Effector memory CD8-positive, alpha-beta T cell (primary cell): ENCODE results near the gene MEA1.
A peak's percentile ranks its signal among the peaks of the same experiment; 100 is the strongest.

Experiments
- ATAC-seq: fragments of 150-1000 bp; cut with Tn5 transposase; replicated peaks from 2 replicates; pipeline ENCODE4 v1.10.0; 2021; ENCODE audit warnings: mild to moderate bottlenecking, moderate library complexity
- DNase-seq, 3 experiments: peaks; one replicate each; pipeline ENCODE4 v3.0.0; 2021
- H3K27ac Mint-ChIP-seq, 2 donors: one replicate each; pipeline ENCODE4 v1.8.0; 2022; ENCODE audit warnings: mild to moderate bottlenecking in 2 of 2, mixed read lengths in 2 of 2, moderate library complexity in 2 of 2
- H3K27me3 Mint-ChIP-seq, 2 donors: one replicate each; pipeline ENCODE4 v1.8.0; 2022; ENCODE audit warnings: mixed read lengths in 2 of 2
- H3K36me3 Mint-ChIP-seq: one replicate; pipeline ENCODE4 v1.8.0; 2022; ENCODE audit warnings: mild to moderate bottlenecking, moderate library complexity, mixed read lengths; ENCODE audit not compliant: insufficient read depth
- H3K4me1 Mint-ChIP-seq, 2 donors: one replicate each; pipeline ENCODE4 v1.8.0; 2022; ENCODE audit warnings: low read depth in 2 of 2, mixed read lengths in 2 of 2
- H3K4me3 Mint-ChIP-seq, 2 donors: one replicate each; pipeline ENCODE4 v1.8.0; 2022; ENCODE audit warnings: mild to moderate bottlenecking in 2 of 2, mixed read lengths in 2 of 2, moderate library complexity in 2 of 2
- H3K9me3 Mint-ChIP-seq, 2 donors: one replicate each; pipeline ENCODE4 v1.8.0; 2022; ENCODE audit warnings: mixed read lengths in 2 of 2
- total RNA-seq, 9 experiments: gene quantifications; one replicate each; lab custom pipeline; 2026; lab: John Stamatoyannopoulos, UW

MEA1 gene
- 16.5 to 51.8 (median 30.7) reads per million in 9 experiments for total RNA-seq

DNA sequence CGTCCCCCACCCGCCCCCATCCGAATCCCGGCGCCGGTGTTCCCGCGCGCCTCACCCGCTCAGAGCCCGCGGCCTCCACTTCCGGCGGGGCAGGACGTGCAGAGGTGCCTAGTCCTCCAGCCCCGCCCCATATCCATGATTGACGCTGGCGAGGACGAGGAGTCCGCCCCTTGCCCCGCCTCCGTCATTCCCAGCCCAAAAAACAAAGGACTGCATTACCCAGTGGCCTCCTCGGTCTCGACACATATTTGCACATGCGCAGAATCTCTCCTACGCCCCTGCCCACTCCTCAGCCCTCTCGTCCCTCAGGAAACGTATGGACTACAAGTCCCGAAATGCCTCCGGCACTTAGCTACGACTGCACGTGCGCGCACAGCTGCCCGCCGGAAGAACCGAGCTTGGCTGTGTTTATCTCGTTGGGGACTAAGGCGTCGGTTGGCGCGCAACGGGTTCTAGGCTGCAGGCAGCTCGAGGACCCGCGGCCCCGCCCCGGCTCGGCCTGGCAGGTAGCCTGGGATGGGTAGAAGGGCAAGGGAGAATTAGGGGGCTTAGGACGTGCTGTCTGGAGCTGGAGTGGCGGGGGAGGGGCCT, at the start of gene MEA1, which contains the start of gene KLHDC3:
TSS of gene MEA1 (minus strand) at position 104 of the 591 bp plus-strand sequence. CDS start 133 bp downstream, outside the sequence.
TSS of gene KLHDC3 (plus strand) at position 407 of the 591 bp plus-strand sequence. CDS start 2,944 bp downstream, outside the sequence.
- peaks cover 42 to 55% of the 10 kb centered on the region in 2 donors for H3K4me1 Mint-ChIP-seq
- peak within 1 kb of the TSS; percentile 94 to 97 for H3K27ac Mint-ChIP-seq
- H3K9me3 Mint-ChIP-seq = no peaks in the 10 kb centered on the region
- peak; percentile 96 to 97 (median 97) for DNase-seq
- ATAC-seq = peak; percentile 92
- no peaks in the 10 kb centered on the region for H3K27me3 Mint-ChIP-seq
- peaks cover 27% of the 10 kb centered on the region for H3K36me3 Mint-ChIP-seq
- peak within 1 kb of the TSS; percentile 90 to 95 for H3K4me3 Mint-ChIP-seq

DNA sequence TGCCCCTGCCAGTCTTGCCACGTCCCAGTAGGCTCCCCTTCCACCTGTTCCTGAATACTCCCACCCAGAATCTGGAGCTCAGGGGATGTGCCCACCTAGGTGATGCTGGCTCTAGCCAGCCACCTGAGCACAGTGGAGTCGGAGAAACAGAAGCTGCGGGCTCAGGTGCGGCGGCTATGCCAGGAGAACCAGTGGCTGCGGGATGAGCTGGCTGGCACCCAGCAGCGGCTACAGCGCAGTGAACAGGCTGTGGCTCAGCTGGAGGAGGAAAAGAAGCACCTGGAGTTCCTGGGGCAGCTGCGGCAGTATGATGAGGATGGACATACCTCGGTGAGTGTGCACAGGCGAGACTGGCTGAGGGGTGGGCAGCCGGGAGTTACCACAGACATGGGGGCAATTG, 49.1 kb upstream of the MEA1 start:
- Mint-ChIP-seq H3K4me3 (no peak overlapping the region), H3K4me1 (peaks cover 18 to 19% of the 10 kb centered on the region in 2 donors), H3K27me3 (no peaks in the 10 kb centered on the region), H3K36me3 (peaks cover 37% of the 10 kb centered on the region), H3K9me3 (no peaks in the 10 kb centered on the region), H3K27ac (no peak overlapping the region)
- DNase-seq (no peak), ATAC-seq (no peak)

DNA sequence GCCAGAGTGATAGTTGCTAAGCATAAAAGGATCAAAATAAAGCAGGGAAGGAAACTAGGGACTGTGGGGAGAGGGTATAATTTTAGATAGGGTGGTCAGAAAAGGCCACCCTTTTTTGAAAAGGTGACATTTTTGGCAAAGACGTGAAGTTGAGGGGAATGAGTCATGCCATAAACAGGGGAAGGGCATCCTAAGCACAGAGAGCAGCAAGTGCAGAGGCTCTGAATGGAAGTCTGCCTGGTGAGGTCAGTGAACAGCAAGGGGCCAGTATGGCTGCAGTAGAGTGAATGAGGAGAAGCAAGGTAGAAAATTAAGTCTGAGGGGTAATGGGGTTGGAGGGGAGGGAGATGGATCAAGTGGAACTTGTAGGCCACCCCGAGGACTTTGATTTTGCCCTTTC, 48.1 kb upstream of the MEA1 start:
- Mint-ChIP-seq H3K4me3 (no peak overlapping the region), H3K36me3 (peaks cover 44% of the 10 kb centered on the region), H3K9me3 (no peaks in the 10 kb centered on the region), H3K27ac (no peak overlapping the region), H3K4me1 (peaks cover 18 to 19% of the 10 kb centered on the region in 2 donors), H3K27me3 (no peaks in the 10 kb centered on the region)
- DNase-seq (no peak), ATAC-seq (no peak)

DNA sequence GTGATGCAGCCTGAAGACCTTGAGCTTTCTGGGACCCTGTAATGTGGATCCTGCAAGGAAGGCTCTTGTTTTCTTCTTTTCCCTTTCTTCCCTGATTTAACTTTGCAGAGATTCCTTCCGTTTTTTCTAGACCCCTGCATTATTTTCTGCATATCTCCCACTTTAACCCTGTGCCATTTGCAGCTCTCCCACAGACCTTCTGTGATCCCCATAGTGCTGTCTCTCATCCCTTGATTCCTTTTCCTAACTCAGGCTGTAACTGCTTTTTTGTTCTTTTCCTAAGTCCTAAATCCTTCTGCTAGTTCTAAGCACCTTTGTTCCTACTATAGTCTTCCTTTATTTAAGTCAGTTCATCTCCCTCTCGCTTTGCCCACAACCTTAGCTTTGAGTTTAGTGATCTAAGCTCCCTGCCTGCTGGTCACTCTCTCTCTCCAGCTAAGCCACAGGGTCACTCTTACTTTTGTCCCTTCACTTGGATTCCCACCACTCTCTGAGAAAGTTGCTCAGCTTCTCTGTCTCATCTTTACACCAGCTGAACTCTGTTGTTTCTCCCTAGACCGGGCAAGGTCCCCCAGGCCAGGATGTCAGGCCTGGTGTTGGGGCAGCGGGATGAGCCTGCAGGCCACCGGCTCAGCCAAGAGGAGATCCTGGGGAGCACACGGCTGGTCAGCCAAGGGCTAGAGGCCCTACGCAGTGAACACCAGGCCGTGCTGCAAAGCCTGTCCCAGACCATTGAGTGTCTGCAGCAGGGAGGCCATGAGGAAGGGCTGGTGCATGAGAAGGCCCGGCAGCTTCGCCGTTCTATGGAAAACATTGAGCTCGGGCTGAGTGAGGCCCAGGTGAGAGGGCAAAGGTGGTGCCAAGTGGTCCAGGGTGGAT, 47.2 kb upstream of the MEA1 start:
- ATAC-seq (no peak), DNase-seq (no peak)
- peak overlapping the region; percentile 59 to 99 for H3K27ac Mint-ChIP-seq
- H3K27me3 Mint-ChIP-seq = no peaks in the 10 kb centered on the region
- H3K4me1 Mint-ChIP-seq = peaks cover 18 to 19% of the 10 kb centered on the region in 2 donors
- peak overlapping the region; percentile 93 to 95 for H3K4me3 Mint-ChIP-seq
- H3K9me3 Mint-ChIP-seq = no peaks in the 10 kb centered on the region
- peaks cover 49% of the 10 kb centered on the region for H3K36me3 Mint-ChIP-seq

DNA sequence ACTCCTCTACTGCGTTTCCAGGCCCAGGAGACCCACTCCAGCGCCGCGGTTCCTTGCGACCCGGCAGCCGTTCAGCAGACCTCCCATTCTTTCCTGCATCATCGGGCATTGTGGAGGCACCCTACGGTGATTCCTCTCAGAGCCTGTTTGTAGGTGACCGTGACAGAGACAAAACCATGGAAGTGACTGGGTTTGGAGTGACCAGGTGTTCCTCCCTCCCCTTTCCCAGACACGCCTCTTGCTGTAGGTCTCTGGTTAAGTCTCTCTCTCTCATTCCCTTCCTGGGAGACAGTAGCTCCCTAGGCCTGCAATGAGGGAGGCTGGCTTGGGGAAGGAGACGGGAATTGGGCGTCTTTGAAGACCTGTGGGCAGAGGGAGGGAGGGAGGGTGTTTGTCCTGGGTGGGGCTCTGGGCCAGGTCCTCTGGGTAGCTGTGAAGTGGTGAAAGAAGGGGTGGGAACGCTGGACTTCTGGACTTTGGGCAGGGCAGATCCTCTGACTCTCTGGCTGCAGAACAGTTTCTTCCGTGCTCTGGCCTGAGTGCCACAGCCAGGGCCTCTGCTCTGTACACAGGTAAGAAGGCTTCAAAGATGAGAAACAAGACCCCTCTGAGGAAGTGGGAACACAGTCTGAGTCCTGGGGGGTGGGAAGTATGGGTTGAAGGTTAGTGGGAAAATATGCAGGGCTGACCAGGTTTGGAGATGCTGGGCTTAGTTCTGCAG, 46.4 kb upstream of the MEA1 start:
- H3K4me3 Mint-ChIP-seq = peak overlapping the region; percentile 93 to 95
- peaks cover 18 to 19% of the 10 kb centered on the region in 2 donors for H3K4me1 Mint-ChIP-seq
- no peak for ATAC-seq
- no peak for DNase-seq
- no peaks in the 10 kb centered on the region for H3K27me3 Mint-ChIP-seq
- no peaks in the 10 kb centered on the region for H3K9me3 Mint-ChIP-seq
- peaks cover 47% of the 10 kb centered on the region for H3K36me3 Mint-ChIP-seq
- peak overlapping the region; percentile 97 to 99 for H3K27ac Mint-ChIP-seq

DNA sequence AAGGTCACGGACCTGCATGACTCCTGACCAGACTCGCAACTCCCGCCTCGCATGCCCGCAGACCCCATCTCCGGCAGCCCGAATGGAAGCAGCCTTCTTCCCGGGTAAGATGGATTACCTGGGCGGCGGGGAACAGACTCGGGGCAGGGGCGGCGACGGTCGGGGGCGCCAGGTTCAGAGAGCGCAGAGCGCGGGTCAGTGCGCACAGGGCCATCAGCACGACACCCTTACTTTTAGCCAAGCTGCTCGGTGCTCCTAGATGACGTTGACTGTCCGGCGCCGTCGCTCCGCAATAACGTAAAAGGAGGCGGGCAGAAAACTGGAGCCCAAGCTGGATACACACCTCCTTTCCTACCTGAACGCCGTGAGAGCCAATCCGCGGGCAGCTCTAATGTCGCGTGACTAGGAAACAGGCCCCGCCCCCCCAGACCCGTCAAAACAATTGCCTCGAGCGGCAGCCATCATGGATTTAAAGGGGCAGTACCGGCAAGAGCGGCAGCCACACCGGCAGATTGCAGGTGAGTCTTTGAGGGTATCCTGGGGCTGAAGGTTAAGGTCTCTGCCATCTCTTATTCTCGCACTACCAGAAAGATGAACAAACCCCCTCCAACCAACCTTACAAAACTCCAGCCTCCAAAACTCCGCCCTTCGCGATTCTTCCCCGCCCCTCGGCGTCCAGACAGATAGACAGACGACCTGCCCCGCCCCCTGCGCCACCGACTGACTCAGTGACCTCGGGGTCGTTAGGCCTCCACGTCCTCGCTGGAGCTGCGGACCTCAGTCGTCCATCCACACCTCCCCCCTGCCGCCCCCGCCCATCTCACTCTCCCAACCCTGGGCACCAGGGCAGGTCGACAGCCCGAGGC, 45.7 kb upstream of the MEA1 start, which contains the start of the genes KLC4 and MRPL2:
TSS of gene KLC4 (plus strand) at position 464 of the 866 bp plus-strand sequence. CDS start 1,705 bp downstream, outside the sequence.
TSS of gene MRPL2 (minus strand) at position 267 of the 866 bp plus-strand sequence. CDS start at position 214, 53 bp downstream.
- Mint-ChIP-seq H3K4me3 (peak within 1 kb of the TSS; percentile 93 to 95), H3K36me3 (peaks cover 50% of the 10 kb centered on the region), H3K4me1 (peaks cover 19% of the 10 kb centered on the region in 2 donors), H3K27ac (peak within 1 kb of the TSS; percentile 97 to 99), H3K27me3 (no peaks in the 10 kb centered on the region), H3K9me3 (no peaks in the 10 kb centered on the region)
- ATAC-seq = peak; percentile 95
- peak; percentile 95 to 98 (median 95) for DNase-seq

DNA sequence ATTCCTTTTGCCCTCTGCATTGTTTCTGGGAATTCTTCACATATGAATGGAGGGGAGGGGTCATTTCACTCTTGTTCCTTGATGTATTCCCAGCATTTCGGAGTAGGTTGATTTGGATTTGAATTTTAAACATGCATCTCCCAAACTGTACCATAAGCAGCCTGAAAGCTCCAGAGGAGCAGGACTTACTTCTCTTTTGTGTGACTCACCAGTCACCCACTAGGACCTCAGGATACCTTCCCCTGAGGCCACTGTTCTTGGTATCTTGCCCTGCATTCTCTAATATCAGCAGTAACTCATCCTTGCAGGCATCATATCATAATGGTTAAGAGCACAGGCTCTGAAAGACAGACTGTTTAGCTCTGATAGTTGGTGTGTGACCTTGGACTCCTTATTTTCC, 44.8 kb upstream of the MEA1 start:
- ATAC-seq (no peak), DNase-seq (no peak)
- peak overlapping the region; percentile 97 to 99 for H3K27ac Mint-ChIP-seq
- H3K27me3 Mint-ChIP-seq = no peaks in the 10 kb centered on the region
- peaks cover 55% of the 10 kb centered on the region for H3K36me3 Mint-ChIP-seq
- no peaks in the 10 kb centered on the region for H3K9me3 Mint-ChIP-seq
- peaks cover 26% of the 10 kb centered on the region in 2 donors for H3K4me1 Mint-ChIP-seq
- H3K4me3 Mint-ChIP-seq = peak overlapping the region; percentile 93 to 95

DNA sequence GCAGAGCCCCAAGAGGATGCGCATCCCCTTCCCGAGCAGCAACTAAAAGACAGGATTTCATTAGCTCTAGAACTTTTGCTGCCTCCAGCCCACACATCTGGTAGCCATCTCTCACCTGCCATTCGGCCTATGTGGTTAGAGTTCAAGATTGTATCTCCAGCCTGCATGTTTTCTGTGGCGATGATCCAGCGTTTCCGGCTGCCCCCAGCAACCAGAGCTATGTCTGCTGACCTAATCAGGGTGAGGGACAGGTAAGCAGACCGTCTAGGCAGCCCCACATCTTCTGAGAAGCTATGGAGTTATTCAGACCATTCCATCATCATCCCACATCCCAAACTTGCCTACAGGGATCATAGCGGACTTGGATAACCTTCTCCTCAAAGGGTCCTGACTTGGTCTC, 42.2 kb upstream of the MEA1 start:
- no peak overlapping the region for H3K4me3 Mint-ChIP-seq
- ATAC-seq (no peak), DNase-seq (no peak)
- H3K9me3 Mint-ChIP-seq = no peaks in the 10 kb centered on the region
- H3K4me1 Mint-ChIP-seq = peaks cover 41 to 48% of the 10 kb centered on the region in 2 donors
- H3K36me3 Mint-ChIP-seq = peaks cover 56% of the 10 kb centered on the region
- H3K27me3 Mint-ChIP-seq = no peaks in the 10 kb centered on the region
- no peak overlapping the region for H3K27ac Mint-ChIP-seq

DNA sequence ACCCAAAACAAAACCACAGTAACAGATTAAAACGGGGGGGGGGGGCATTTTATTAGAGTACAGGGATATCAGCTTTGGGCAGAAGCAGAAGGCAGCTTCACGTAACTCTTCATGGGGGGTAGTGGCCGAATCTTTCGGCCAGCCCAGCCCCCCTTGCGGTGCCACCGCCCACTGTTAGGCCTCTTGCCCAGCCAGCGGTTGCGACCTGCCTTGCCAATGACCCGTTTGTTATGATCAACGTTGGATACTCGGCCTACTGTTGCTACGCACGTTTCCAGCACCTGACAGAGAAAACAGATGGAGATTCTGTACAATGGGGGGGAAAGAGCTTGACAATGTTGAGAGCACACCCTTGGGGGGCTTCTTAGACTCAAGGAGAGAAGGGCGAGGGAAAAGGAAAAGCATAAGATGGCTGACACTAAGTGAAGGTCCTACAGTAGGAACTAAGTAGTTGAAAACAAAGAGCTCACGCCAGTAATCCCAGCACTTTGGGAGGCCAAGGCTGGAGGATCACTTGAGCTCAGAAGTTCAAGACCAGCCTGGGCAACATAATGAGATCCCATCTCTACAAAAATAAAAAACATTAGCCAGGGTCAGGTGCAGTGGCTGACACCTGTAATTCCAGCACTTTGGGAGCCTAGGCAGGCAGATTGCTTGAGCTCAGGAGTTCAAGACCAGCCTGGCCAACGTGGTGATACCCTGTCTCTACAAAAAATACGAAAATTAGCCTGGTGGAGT, 40.6 kb upstream of the MEA1 start:
- peak overlapping the region; percentile 89 to 93 for H3K4me3 Mint-ChIP-seq
- peaks cover 52% of the 10 kb centered on the region for H3K36me3 Mint-ChIP-seq
- H3K27ac Mint-ChIP-seq = peak overlapping the region; percentile 95
- no peaks in the 10 kb centered on the region for H3K27me3 Mint-ChIP-seq
- H3K4me1 Mint-ChIP-seq = peaks cover 40 to 50% of the 10 kb centered on the region in 2 donors
- ATAC-seq = no peak
- H3K9me3 Mint-ChIP-seq = no peaks in the 10 kb centered on the region
- DNase-seq = no peak

DNA sequence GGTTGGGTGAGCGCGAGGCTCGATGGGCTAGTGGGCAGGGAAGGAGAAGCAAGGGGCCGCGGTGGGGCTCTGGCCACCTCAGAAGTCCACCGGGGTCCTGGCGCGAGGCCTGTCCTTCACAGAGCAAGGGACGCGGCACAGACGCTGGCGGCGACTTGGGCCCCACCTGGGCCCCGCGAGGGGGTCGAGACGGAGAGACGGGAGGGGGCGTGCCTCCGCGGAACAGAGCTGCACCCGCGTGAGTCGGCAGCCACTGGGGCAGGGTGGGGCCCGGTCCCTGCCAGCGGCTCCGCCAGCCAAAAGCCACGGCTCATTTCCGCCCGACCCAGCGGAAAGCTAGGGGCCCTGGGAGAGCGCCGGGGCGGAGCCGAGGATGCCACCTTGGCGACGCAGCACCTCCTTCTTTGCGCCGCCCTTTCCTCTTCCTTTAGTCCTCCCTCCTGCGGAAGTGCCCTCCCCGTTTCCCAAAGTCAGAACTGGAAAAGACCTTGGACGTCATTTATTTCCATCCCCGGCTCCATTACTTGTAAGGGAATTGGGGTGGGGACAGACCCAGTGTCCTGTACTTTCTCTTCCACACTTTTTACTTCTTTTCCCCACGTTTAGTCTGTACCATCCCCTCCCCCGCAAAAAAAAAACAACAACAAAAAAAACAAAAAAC, 39.9 kb upstream of the MEA1 start, which contains the start of gene CUL7:
TSS of gene CUL7 (minus strand) at position 307 of the 661 bp plus-strand sequence. CDS start 1,063 bp downstream, outside the sequence.
- ATAC-seq = peak; percentile 99
- peak; percentile 81 to 83 (median 82) for DNase-seq
- H3K27ac Mint-ChIP-seq = peak within 1 kb of the TSS; percentile 95
- no peaks in the 10 kb centered on the region for H3K9me3 Mint-ChIP-seq
- H3K4me3 Mint-ChIP-seq = peak within 1 kb of the TSS; percentile 89 to 93
- H3K27me3 Mint-ChIP-seq = no peaks in the 10 kb centered on the region
- H3K4me1 Mint-ChIP-seq = peaks cover 37 to 43% of the 10 kb centered on the region in 2 donors
- H3K36me3 Mint-ChIP-seq = peaks cover 56% of the 10 kb centered on the region

DNA sequence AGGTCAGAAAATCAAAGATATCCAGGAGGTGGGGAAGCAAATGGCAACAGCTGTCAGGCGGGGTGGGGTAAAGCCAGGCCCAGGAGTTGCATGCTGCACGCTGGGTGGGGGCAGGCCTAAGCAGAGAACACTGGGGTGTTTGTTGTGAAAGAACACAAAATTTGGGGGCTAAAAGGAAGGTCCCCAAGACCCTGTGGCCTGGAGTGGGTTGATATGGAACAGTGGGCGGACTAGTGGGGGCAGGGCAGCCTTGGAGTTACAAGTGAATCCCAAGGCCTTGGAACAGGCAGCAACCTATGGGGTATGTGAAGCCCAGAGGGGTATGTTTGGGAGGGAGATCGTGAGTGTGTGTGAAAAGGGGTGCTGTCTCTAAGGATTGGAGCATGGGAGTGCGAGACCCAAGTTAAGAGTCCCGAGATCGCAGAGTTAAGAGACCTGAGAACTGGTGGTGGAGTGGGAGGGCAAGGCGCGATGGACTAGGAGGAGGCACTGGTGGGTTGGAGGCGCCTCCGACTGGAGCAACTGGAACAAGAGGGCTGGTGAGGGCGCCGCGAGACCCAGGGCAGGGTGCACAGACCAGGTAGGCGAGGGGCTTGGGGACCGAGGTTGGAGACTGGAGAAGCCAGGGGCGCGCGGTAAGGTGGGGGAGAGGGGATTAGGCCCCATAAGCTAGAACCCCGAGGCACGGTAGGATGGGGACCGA, 39.2 kb upstream of the MEA1 start:
- H3K4me1 Mint-ChIP-seq = peaks cover 31 to 38% of the 10 kb centered on the region in 2 donors
- H3K27me3 Mint-ChIP-seq = no peaks in the 10 kb centered on the region
- H3K36me3 Mint-ChIP-seq = peaks cover 53% of the 10 kb centered on the region
- no peaks in the 10 kb centered on the region for H3K9me3 Mint-ChIP-seq
- H3K27ac Mint-ChIP-seq = peak overlapping the region; percentile 95
- DNase-seq (no peak), ATAC-seq (peak; percentile 16)
- peak overlapping the region; percentile 89 to 93 for H3K4me3 Mint-ChIP-seq
